Upper lobe of left lung (tissue), 6 donors: Measurements from ENCODE around the gene AFAP1. TPM values are rescaled to one million over a fixed set of nuclear protein-coding genes. Genes with fewer than 3 reads are reported as not detected.

Experiments used
- ATAC-seq, 2 donors: fragments of 200-7000 bp; cut with Tn5 transposase; one replicate each; pipeline ENCODE4 v1.9.1; 2022; ENCODE audit warnings: mild to moderate bottlenecking in 2 of 2, moderate library complexity in 2 of 2; ENCODE audit not compliant: low FRiP score in 2 of 2
- DNase-seq, 2 donors: peaks; one replicate each; pipeline ENCODE4 v3.0.0-alpha.2; 2019 to 2020
- H3K27ac ChIP-seq, 4 donors: fragments of 200-600 bp; sonication (generic); one replicate each; pipeline ENCODE4 v1.5.1; 2016 to 2019
- H3K27me3 ChIP-seq, 4 donors: fragments of 200-600 bp; sonication (generic); one replicate each; pipeline ENCODE4 v1.5.1; 2017 to 2019
- H3K36me3 ChIP-seq, 4 donors: fragments of 200-600 bp; sonication (generic); one replicate each; pipeline ENCODE4 v1.5.1; 2016 to 2019
- H3K4me1 ChIP-seq, 4 donors: fragments of 200-600 bp; sonication (generic); one replicate each; pipeline ENCODE4 v1.5.1; 2018 to 2019
- H3K4me3 ChIP-seq, 4 donors: fragments of 200-600 bp; sonication (generic); one replicate each; pipeline ENCODE4 v1.5.1; 2017 to 2019; ENCODE audit warnings: mild to moderate bottlenecking in 2 of 4, moderate library complexity in 1 of 4
- H3K9me3 ChIP-seq, 4 donors: fragments of 200-600 bp; sonication (generic); one replicate each; pipeline ENCODE4 v1.5.1; 2018 to 2019
- EP300 ChIP-seq, 4 donors: sonication (generic); formaldehyde crosslinking; IDR thresholded peaks; one replicate each; pipeline ENCODE4 v1.5.1; 2017; ENCODE audit warnings: antibody characterized with exemption in 4 of 4, control low read depth in 2 of 4
- POLR2A ChIP-seq, 4 donors: fragments of 450-650 bp; IDR thresholded peaks; one replicate each; pipeline ENCODE4 v1.5.1; 2016 to 2017; ENCODE audit warnings: antibody characterized with exemption in 4 of 4, mild to moderate bottlenecking in 2 of 4
- POLR2AphosphoS5 ChIP-seq, 2 donors: sonication (generic); formaldehyde crosslinking; IDR thresholded peaks; one replicate each; pipeline ENCODE4 v1.5.1; 2017; ENCODE audit warnings: antibody characterized with exemption in 2 of 2
- WGBS, 2 donors: methylation state at CpG; one replicate each; pipeline ENCODE4 v1.1.5; 2017 to 2018; 5-methylcytosine and 5-hydroxymethylcytosine counted together
- total RNA-seq, 6 donors: library from RNA; depleted of rRNA in 4 of 6; stranded (reverse); fragments of >200 nt in 4 of 6; gene quantifications; one replicate each; pipeline versions ENCODE4 v1.1.0 to v1.2.1, GENCODE V29; 2016 to 2021
- TF ChIP-seq, protein P1 (sequence below), 6 experiments: fragments of 450-650 bp in 4 of 6; fragments of 200-600 bp in 2 of 6; sonication (generic) in 2 of 6; IDR thresholded peaks; one replicate each; pipeline ENCODE4 v1.5.1; 2016 to 2019; ENCODE audit warnings: antibody characterized with exemption in 6 of 6
- donor health status: DM: no; HTN: no; CAD: no; lungs with moderate emphysema.
- donor health status: DM: no; HTN: yes; CAD: no; lungs with severe emphysema.

AFAP1 gene
- total RNA-seq, 6 donors from 2014 or later: 10.9 to 26.7 (median 19.2) TPM

DNA sequence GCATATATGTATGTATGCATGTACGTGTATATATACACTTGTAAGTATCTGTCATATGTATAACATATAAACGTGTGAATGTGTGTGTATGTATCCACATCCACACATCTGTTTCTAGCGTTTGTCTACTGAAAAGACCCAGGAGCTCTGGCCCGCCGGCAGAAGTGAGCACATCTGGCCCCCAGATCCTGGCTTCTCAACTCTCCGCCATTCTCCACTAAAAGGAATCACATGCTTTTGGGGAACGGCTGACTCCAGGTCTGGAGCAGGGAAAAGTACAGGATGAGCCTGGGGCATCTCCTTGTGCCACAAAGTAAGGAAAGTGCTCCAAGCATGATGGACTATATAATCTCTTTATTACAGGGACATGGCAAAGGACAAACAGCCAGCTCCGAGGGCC, 143.7 kb downstream of the AFAP1 start:
- H3K27me3 ChIP-seq: no peaks in the 10 kb centered on the region
- H3K4me3 ChIP-seq: no peak overlapping the region
- WGBS, 2 donors: 88 to 89% methylated on average over 8 of the region's 8 CpGs
- ATAC-seq: no peak
- no peak overlapping the region for H3K27ac ChIP-seq
- H3K9me3 ChIP-seq: no peaks in the 10 kb centered on the region
- no peak for DNase-seq
- H3K36me3 ChIP-seq: peaks cover 0 to 51% (median 19%) of the 10 kb centered on the region in 4 donors
- TF ChIP-seq POLR2AphosphoS5 (IDR thresholded peaks at IDR 0.05) (no peak), EP300 (IDR thresholded peaks at IDR 0.05) (no peak), POLR2A (IDR thresholded peaks at IDR 0.05) (no peak)
- TF ChIP-seq, protein P1, sequence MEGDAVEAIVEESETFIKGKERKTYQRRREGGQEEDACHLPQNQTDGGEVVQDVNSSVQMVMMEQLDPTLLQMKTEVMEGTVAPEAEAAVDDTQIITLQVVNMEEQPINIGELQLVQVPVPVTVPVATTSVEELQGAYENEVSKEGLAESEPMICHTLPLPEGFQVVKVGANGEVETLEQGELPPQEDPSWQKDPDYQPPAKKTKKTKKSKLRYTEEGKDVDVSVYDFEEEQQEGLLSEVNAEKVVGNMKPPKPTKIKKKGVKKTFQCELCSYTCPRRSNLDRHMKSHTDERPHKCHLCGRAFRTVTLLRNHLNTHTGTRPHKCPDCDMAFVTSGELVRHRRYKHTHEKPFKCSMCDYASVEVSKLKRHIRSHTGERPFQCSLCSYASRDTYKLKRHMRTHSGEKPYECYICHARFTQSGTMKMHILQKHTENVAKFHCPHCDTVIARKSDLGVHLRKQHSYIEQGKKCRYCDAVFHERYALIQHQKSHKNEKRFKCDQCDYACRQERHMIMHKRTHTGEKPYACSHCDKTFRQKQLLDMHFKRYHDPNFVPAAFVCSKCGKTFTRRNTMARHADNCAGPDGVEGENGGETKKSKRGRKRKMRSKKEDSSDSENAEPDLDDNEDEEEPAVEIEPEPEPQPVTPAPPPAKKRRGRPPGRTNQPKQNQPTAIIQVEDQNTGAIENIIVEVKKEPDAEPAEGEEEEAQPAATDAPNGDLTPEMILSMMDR (IDR thresholded peaks at IDR 0.05): no peak
- H3K4me1 ChIP-seq: no peaks in the 10 kb centered on the region

DNA sequence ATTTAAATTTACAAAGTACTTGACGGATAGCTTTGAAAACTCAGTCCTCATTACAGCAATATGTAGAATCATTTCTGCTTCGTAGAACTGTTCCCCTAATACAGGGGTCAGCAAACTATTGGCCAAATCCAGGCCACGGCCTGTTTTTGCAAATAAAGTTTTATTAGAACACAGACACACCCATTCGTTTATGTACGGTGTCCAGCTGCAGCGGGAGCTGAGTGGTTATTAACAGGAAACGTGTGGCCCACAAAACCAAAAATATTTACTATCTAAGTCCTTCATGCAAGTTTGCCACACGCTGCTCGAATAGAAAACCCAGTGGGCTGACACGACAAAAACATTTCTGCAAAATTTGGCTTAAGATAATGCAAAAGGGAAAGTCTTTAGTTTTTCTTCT, 146.5 kb downstream of the AFAP1 start:
- Histone ChIP-seq H3K27me3 (no peaks in the 10 kb centered on the region), H3K4me3 (no peak overlapping the region), H3K36me3 (peaks cover 0 to 24% (median 4%) of the 10 kb centered on the region in 4 donors), H3K4me1 (peaks cover 0 to 16% (median 5%) of the 10 kb centered on the region in 4 donors), H3K27ac (no peak overlapping the region), H3K9me3 (no peaks in the 10 kb centered on the region)
- TF ChIP-seq POLR2AphosphoS5 (IDR thresholded peaks at IDR 0.05) (no peak), EP300 (IDR thresholded peaks at IDR 0.05) (no peak), POLR2A (IDR thresholded peaks at IDR 0.05) (no peak)
- TF ChIP-seq, protein P1 (IDR thresholded peaks at IDR 0.05): no peak
- no peak for DNase-seq
- 77 to 79% methylated on average over 10 of the region's 10 CpGs for WGBS, 2 donors
- ATAC-seq: no peak

DNA sequence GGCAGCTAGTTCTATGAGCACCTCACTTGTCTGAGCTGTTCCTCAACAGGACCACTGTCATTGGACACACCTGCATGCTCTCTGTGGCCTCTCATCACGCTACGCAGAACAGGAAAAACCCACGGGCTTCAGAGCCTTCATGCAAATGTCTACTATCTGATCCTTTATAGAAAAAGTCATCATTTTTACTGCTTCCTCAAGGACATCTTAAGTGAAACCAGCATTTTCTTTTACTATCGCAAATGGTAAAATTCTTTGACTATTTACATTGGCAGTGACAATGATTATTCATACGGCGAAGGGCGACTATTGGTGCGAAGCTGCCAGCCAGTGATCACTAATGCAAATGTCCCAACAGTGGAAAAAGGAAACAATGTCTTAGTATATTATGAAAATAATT, 147.0 kb downstream of the AFAP1 start:
- ATAC-seq (no peak), DNase-seq (no peak)
- no peaks in the 10 kb centered on the region for H3K9me3 ChIP-seq
- no peak overlapping the region for H3K4me3 ChIP-seq
- no peak for TF ChIP-seq POLR2A (IDR thresholded peaks at IDR 0.05)
- no peak for TF ChIP-seq EP300 (IDR thresholded peaks at IDR 0.05)
- no peak for TF ChIP-seq POLR2AphosphoS5 (IDR thresholded peaks at IDR 0.05)
- TF ChIP-seq, protein P1 (IDR thresholded peaks at IDR 0.05): no peak
- peaks cover 0 to 16% (median 5%) of the 10 kb centered on the region in 4 donors for H3K4me1 ChIP-seq
- H3K27me3 ChIP-seq: no peaks in the 10 kb centered on the region
- no peak overlapping the region for H3K27ac ChIP-seq
- H3K36me3 ChIP-seq: peaks cover 0 to 20% (median 4%) of the 10 kb centered on the region in 4 donors
- 88 to 90% methylated on average over 8 of the region's 8 CpGs for WGBS, 2 donors

DNA sequence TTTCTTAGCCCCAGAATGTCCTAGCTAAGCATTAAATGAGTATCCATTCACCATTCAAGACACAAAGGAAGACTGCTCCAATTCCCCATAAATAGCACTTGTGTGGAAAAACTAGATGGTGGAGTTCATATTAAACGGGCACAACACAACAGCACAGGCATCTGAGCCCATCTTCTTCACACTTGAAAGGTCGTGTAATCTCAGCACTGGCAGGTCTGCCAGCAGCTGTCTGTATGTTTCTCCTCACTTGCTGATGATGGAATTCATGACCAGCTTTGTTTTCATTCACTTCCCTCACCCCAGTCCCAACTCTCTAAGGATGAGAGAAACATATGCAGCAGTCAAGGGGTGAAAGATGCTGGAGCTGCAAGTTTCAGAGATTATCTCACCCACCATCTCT, 148.7 kb downstream of the AFAP1 start:
- no peak overlapping the region for H3K4me3 ChIP-seq
- no peak overlapping the region for H3K27ac ChIP-seq
- 61 to 75% methylated on average over 2 of the region's 2 CpGs for WGBS, 2 donors
- H3K27me3 ChIP-seq: no peaks in the 10 kb centered on the region
- TF ChIP-seq EP300 (IDR thresholded peaks at IDR 0.05): no peak
- TF ChIP-seq, protein P1 (IDR thresholded peaks at IDR 0.05): no peak
- TF ChIP-seq POLR2AphosphoS5 (IDR thresholded peaks at IDR 0.05): no peak
- TF ChIP-seq POLR2A (IDR thresholded peaks at IDR 0.05): no peak
- peaks cover 0 to 18% (median 4%) of the 10 kb centered on the region in 4 donors for H3K36me3 ChIP-seq
- ATAC-seq (no peak), DNase-seq (no peak)
- no peaks in the 10 kb centered on the region for H3K9me3 ChIP-seq
- peaks cover 0 to 20% (median 7%) of the 10 kb centered on the region in 4 donors for H3K4me1 ChIP-seq

DNA sequence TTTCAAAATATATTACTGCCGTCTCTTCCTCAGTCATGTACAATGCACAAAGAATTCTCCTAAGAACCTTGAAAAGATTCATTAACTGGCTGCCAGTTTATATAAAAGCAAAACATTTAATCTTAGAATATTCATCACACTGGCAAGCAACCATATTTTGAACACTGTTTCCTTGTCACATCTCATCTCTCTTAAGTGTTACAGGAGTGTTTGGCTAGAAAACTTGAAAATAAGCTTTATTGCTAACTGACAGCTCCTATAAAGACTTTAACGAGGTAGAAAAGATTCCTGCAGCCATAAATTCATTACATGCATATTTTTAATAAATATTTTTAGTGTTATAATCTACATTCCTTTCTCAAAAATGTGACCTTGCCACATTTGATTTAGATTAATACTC, 149.6 kb downstream of the AFAP1 start:
- 66% methylated on average over 2 of the region's 2 CpGs for WGBS, 2 donors
- no peak for ATAC-seq

More for the DNA sequence above, 149.6 kb downstream of the AFAP1 start:
- Histone ChIP-seq H3K36me3 (peaks cover 0 to 25% (median 4%) of the 10 kb centered on the region in 4 donors), H3K4me3 (no peak overlapping the region), H3K27me3 (no peaks in the 10 kb centered on the region), H3K9me3 (no peaks in the 10 kb centered on the region), H3K4me1 (peaks cover 0 to 20% (median 7%) of the 10 kb centered on the region in 4 donors), H3K27ac (no peak overlapping the region)
- TF ChIP-seq EP300 (IDR thresholded peaks at IDR 0.05) (no peak), POLR2A (IDR thresholded peaks at IDR 0.05) (no peak), POLR2AphosphoS5 (IDR thresholded peaks at IDR 0.05) (no peak)
- TF ChIP-seq, protein P1 (IDR thresholded peaks at IDR 0.05): no peak
- no peak for DNase-seq
